Activated CD8-positive, alpha-beta memory T cell treated with anti-CD3 and anti-CD28 coated beads for 4 hours (primary cell): ENCODE measurements around the gene SORL1.
"Not testable (repeated sequence)": the region's sequence is repeated elsewhere in the genome, so short reads cannot be mapped to it uniquely, and the experiment has no call there.

ENCODE experiments used
- DNase-seq, 2 donors: peaks; one replicate each; pipeline ENCODE4 v3.0.0-alpha.2; 2020; ENCODE audit warnings: low read depth in 2 of 2

Gene SORL1

GRCh38 chr11:121563900-121564822 is 112.0 kb downstream of the SORL1 start:
- no peak for DNase-seq

GRCh38 chr11:121564948-121565684 is 113.0 kb downstream of the SORL1 start:
- no peak for DNase-seq

DNA sequence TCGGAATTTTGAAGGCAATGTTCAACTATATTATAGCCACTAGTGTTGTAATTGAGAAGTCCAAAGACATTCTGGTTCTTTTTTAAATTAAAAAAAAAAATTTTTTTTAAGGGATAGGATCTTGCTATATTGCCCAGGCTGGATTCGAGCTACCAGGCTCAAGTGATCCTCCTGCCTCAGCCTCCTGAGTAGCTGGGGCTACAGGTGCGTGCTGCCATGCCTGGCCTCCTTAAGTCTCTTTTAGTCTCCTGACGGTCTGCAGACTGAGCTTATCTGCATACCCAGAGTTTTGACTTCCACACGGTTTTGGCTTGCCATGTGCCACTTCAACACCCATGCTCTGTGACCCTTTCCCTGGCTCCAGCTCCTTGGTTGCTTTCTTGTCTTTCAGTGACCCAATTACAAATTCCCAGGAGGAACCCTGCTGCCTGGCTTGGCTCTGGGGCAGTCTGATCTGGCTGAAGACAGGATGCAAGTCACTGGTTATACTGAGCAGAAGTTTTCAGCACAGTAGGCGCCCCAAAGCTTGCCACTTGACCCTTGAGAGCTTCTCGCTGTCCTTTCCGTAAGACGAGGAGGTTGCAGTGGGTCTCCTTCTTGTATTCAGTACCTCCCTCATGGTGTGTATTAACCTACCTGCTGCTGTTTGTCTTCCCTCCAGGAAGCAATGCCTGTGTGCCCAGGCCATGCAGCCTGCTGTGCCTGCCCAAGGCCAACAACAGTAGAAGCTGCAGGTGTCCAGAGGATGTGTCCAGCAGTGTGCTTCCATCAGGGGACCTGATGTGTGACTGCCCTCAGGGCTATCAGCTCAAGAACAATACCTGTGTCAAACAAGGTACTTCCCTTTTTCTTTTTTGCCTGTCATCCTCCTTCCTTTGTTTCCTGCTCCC is 114.4 kb downstream of the SORL1 start:
- DNase-seq: no peak

DNA sequence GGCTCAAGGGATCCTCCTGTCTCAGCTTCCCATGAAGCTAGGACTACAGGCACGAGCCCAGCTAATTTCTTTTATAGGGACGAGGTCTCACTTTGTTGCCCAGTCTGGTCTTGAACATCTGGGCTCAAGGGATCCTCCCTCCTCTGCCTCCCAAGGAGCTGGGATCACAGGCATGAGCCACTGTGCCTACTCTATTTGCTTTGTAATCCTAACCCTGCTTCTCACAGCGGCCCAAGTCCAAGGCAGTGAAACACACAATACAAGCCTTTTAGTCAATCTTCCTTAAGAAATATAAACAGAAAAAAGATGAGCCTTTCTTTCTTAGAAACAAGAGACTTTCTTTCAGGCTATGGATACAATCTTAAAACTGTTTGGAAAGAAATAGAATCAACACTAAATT is 115.9 kb downstream of the SORL1 start:
- DNase-seq: no peak

DNA sequence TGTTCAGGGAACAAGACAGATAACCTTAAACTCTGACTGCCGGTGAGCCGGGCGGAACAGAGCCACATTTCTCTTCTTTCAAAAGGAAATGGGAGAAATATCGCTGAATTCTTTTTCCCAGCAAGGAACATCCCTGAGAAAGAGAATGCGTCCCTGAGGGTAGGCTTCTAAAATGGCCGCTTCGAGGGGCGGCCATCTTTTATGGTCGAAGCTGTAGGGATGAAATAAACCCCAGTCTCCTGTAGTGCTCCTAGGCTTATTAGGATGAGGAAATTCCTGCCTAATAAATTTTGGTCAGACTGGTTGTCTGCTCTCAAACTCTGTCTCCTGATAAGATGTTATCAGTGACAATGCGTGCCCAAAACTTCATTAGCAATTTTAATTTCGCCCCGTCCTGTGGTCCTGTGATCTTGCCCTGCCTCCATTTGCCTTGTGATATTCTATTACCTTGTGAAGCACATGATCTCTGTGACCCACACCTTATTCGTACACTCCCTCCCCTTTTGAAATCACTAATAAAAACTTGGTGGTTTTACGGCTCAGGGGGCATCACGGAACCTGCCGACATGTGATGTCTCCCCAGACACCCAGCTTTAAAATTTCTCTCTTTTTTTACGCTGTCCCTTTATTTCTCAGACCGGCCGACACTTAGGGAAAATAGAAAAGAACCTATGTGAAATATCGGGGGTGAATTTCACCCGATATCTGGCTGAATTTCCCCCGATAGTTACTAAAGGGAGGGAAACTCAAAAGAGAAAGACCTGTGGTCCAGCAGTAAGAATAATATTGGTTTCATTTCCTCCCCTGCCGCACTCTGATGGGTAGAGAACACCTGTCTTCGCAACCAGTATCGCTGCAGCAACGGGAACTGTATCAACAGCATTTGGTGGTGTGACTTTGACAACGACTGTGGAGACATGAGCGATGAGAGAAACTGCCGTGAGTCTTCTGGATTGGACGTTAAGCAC is 117.5 kb downstream of the SORL1 start:
- DNase-seq: not testable (repeated sequence)

DNA sequence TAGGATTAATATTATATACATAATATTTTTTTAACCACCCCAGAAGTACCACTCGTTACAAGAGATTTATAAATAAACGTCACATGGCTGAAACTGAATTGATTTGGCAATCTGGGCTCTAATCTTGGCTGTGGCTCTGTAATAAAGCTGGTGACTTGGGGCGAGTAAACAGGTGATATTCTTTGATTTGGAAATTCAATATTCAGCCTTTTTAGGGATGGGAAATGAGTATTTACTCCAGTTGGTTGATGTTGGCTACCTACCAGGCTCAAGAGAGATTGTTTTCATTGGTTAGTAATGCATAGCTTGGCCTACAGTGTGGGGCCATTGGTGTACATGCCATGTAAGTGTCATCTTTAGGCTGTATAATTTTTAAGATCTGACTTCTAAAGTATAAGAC is 118.3 kb downstream of the SORL1 start:
- no peak for DNase-seq

- no peak for DNase-seq
Observed at GRCh38 chr11:121571506-121571905, 119.4 kb downstream of the SORL1 start.

GRCh38 chr11:121572571-121573059 is 120.5 kb downstream of the SORL1 start:
- DNase-seq: no peak

DNA sequence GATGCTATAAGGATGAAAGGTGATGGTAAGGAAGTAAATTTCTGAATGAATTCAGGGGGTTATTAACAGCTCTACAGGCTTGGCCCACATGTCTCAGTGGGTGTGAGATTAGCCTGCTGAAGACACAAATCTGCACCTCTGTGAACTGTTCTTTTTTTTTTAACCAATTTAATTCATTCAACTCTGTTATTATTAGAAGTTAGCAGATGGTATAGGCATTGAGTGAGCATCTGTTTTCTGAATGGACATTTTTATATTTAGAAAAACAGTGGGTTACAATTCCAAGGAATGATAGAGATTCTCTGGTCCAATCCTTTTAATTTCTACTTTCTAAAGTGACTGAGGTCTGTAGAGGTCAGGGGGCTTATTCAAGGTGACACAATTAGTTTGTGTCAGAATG is 122.7 kb downstream of the SORL1 start:
- no peak for DNase-seq

DNA sequence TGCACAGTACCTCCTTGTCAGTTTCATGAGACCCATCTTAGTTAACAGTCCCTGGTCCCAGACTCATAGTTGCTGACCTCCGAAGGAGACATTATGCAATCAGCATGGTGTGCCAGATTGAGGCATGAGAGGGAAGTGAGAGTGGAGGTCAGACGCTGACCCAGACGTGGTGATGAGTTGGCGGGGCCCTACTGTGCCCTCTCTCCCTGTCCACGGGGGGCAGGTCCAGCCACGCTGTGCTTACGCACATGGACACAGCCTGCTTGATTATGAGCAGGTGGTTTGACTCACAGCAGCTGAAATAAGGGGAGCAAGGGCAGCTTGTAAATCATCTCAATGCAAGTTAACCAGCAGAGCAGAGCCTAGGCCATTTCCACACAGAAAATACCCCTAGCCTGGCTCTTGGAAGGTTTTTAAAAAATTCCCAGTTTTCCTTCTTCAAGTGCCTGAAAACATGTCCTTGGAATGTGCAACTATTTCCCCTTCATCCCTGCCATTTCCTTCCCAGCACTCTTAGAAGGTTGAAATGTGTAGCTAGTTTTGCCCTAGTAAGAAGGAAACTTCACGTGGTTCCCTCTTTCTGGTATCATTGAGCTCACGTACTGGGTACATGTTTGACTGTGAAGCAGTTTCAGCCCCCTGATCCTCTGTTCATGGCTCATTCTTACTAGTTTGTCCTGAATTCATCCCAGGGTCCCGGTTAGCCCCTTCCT is 123.3 kb downstream of the SORL1 start:
- no peak for DNase-seq

GRCh38 chr11:121575963-121576290 is 123.8 kb downstream of the SORL1 start:
- DNase-seq: no peak

GRCh38 chr11:121576531-121576930 is 124.4 kb downstream of the SORL1 start:
- DNase-seq: no peak

GRCh38 chr11:121577106-121577848 is 125.2 kb downstream of the SORL1 start:
- DNase-seq: no peak

GRCh38 chr11:121578251-121578976 is 126.3 kb downstream of the SORL1 start:
- DNase-seq: no peak

DNA sequence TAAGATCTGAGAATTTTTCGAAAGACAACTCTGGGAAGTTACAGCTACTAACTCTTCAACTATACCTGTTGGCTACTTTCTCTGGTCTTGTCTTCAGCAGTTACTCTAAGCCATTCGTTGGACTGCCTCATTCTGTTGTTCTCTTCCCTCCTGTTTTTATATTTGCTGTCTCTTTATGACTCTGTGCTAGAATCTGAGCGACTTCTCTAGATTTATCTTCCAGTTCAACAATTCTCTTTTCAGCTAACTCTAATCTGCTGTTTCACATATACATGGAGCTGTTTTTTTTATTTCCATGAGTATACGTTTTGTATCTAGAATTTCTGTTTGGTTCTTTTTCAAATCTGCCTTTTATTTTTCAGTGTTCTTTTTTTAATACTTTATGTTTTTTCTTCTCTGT is 128.0 kb downstream of the SORL1 start:
- no peak for DNase-seq

- no peak for DNase-seq
Observed at GRCh38 chr11:121581607-121582006, 129.5 kb downstream of the SORL1 start.

- no peak for DNase-seq
Observed at GRCh38 chr11:121582296-121582695, 130.2 kb downstream of the SORL1 start.

- no peak for DNase-seq
Observed at GRCh38 chr11:121583825-121584224, 131.7 kb downstream of the SORL1 start.

DNA sequence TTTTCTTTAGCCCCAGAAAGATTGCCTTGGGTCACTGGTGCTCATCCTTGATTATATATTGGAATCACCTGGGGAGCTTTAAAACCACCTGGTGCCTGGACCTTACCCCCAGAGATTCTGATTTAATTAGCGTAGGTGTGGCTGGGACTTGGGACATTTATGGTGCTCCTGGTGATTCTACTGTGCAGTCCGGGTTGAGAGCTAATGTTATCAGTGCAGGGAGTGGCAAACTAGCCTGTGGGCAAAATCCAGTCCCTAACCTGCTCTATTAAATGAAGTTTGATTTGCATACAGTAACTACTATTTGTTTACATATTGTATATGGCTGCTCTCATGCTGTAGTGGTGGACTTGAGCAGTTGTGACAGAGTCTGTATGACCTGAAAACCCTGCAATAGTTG is 134.6 kb downstream of the SORL1 start:
- no peak for DNase-seq
